GM12878 (cell line): ENCODE results near the gene FRK. TPM values are rescaled to one million over a fixed set of nuclear protein-coding genes. Genes with fewer than 3 reads are reported as not detected.

Experiments used
- ATAC-seq: fragments of 200-7000 bp; cut with Tn5 transposase; 3 replicates; pipeline ENCODE4 v1.9.1; 2020; ENCODE audit warnings: mild to moderate bottlenecking, moderate library complexity
- BruUV-seq: library from RNA; stranded (reverse); fragments of 400-500 nt; replicated peaks from 2 replicates; lab custom pipeline; 2021; lab: Mats Ljungman, UMichigan
- CTCF ChIA-PET: fragments of 300-600 bp; sonication (Branson Sonifier 250); formaldehyde crosslinking; extraction: SDS; loops from one replicate; lab custom pipeline; 2021; ENCODE audit warnings: inconsistent platforms; lab: Yijun Ruan, JAX
- POLR2A ChIA-PET: fragments of 350-600 bp; formaldehyde crosslinking; extraction: SDS; loops from one replicate; lab custom pipeline; 2021; ENCODE audit warnings: inconsistent platforms; lab: Charles Lee
- RAD21 ChIA-PET: fragments of 300-600 bp; sonication (Branson Sonifier 250); formaldehyde crosslinking; loops from one replicate; lab custom pipeline; 2023; ENCODE audit warnings: antibody characterized with exemption; ENCODE audit not compliant: unreplicated experiment; lab: Charles Lee
- SMC1A ChIA-PET: fragments of 300-600 bp; sonication (Branson Sonifier 250); formaldehyde crosslinking; loops from one replicate; lab custom pipeline; 2023; ENCODE audit not compliant: unreplicated experiment, uncharacterized antibody; lab: Charles Lee
- DNase-seq: peaks from one replicate; pipeline ENCODE4 v3.0.0-alpha.2; 2011; ENCODE audit warnings: low read depth, low spot score
- FAIRE-seq: peaks from 3 replicates; lab custom pipeline; 2011; peaks lifted over from hg19 to GRCh38; lab: Jason Lieb, UNC
- H2AFZ ChIP-seq: 2 replicates; pipeline ENCODE4 v1.6.0; 2011; ENCODE audit warnings: low read depth, low read length, control low read depth; ENCODE audit not compliant: control insufficient read depth
- H3K27ac ChIP-seq: 2 replicates; pipeline ENCODE4 v1.5.1; 2011; ENCODE audit warnings: control low read depth; ENCODE audit not compliant: control insufficient read depth, insufficient read depth
- H3K27me3 ChIP-seq, 2 experiments: replicated peaks in 1 of 2; 2 replicates each; pipeline versions ENCODE4 v1.6.0 to v1.6.1; 2011; ENCODE audit warnings: low read length in 1 of 2; ENCODE audit not compliant: control insufficient read depth in 2 of 2, insufficient read depth in 2 of 2
- H3K36me3 ChIP-seq, 2 experiments: 2 replicates each; pipeline ENCODE4 v1.5.1; 2011; ENCODE audit warnings: low read length in 1 of 2; ENCODE audit not compliant: control insufficient read depth in 2 of 2, insufficient read depth in 2 of 2
- H3K4me1 ChIP-seq: 2 replicates; pipeline ENCODE4 v1.6.1; 2011; ENCODE audit warnings: mild to moderate bottlenecking, low read length, moderate library complexity, mixed read lengths; ENCODE audit not compliant: control insufficient read depth, insufficient read depth
- H3K4me2 ChIP-seq: 2 replicates; pipeline ENCODE4 v1.6.0; 2011; ENCODE audit warnings: control low read depth; ENCODE audit not compliant: control insufficient read depth, insufficient read depth
- H3K4me3 ChIP-seq: fragments of 200-600 bp; sonication (generic); 2 replicates; pipeline ENCODE4 v1.5.1; 2016
- H3K79me2 ChIP-seq: 2 replicates; pipeline ENCODE4 v1.6.0; 2011; ENCODE audit warnings: low read length; ENCODE audit not compliant: control insufficient read depth, insufficient read depth
- H3K9ac ChIP-seq: 2 replicates; pipeline ENCODE4 v1.8.0; 2011; ENCODE audit warnings: low read length, control low read depth, mixed read lengths; ENCODE audit not compliant: control insufficient read depth, insufficient read depth
- H3K9me3 ChIP-seq: replicated peaks from 3 replicates; pipeline ENCODE4 v1.5.1; 2011; ENCODE audit warnings: mild to moderate bottlenecking, low read length; ENCODE audit not compliant: control insufficient read depth, insufficient read depth
- H4K20me1 ChIP-seq: 2 replicates; pipeline ENCODE4 v1.6.0; 2011; ENCODE audit not compliant: control insufficient read depth, insufficient read depth
- BACH1 ChIP-seq: fragments of 450-650 bp; IDR thresholded peaks from 2 replicates; pipeline ENCODE4 v1.6.1; 2017; ENCODE audit warnings: mild to moderate bottlenecking, borderline replicate concordance
- GATAD2B ChIP-seq: fragments of 450-650 bp; conservative IDR thresholded peaks from 2 replicates; pipeline ENCODE4 v1.6.1; 2017; ENCODE audit warnings: low read depth, mild to moderate bottlenecking, moderate library complexity
- JUNB ChIP-seq: IDR thresholded peaks from 2 replicates; pipeline ENCODE4 v1.6.1; 2016; ENCODE audit warnings: antibody characterized with exemption, mild to moderate bottlenecking
- JUND ChIP-seq: IDR thresholded peaks from 2 replicates; pipeline ENCODE4 v1.6.1; 2012; ENCODE audit warnings: low read depth, mild to moderate bottlenecking, low read length, improper control_type of control experiment, moderate library complexity
- MXI1 ChIP-seq: fragments of 150-350 bp; IDR thresholded peaks from 2 replicates; pipeline ENCODE4 v1.6.1; 2011; ENCODE audit warnings: low read depth, mild to moderate bottlenecking, inconsistent platforms, low read length, improper control_type of control experiment
- POLR2AphosphoS2 ChIP-seq: IDR thresholded peaks from 2 replicates; pipeline ENCODE4 v1.6.1; 2011; ENCODE audit warnings: low read depth, mild to moderate bottlenecking, low read length, improper control_type of control experiment, moderate library complexity
- SMC3 ChIP-seq: IDR thresholded peaks from 2 replicates; pipeline ENCODE4 v1.6.1; 2011; ENCODE audit warnings: low read length, improper control_type of control experiment, borderline replicate concordance
- SP1 ChIP-seq: IDR thresholded peaks from one replicate; pipeline ENCODE4 v1.6.1; 2011; ENCODE audit warnings: low read depth, low read length
- TCF3 ChIP-seq: IDR thresholded peaks from 2 replicates; pipeline ENCODE4 v1.6.1; 2012; ENCODE audit warnings: low read depth, mild to moderate bottlenecking, low read length, borderline replicate concordance; ENCODE audit not compliant: insufficient read depth
- ZBED1 ChIP-seq: IDR thresholded peaks from 2 replicates; pipeline ENCODE4 v1.6.1; 2016; ENCODE audit warnings: borderline replicate concordance
- ZNF207 ChIP-seq: fragments of 450-650 bp; IDR thresholded peaks from 2 replicates; pipeline ENCODE4 v1.6.1; 2014; ENCODE audit warnings: antibody characterized with exemption, mild to moderate bottlenecking, borderline replicate concordance
- WGBS: methylation state at CpG from one replicate; pipeline ENCODE4 v1.1.6; 2016; ENCODE audit warnings: low lambda C conversion rate; ENCODE audit not compliant: insufficient replicate concordance, insufficient coverage; ENCODE audit errors: missing lambda C conversion rate; 5-methylcytosine and 5-hydroxymethylcytosine counted together
- in situ Hi-C: fragments of 300-500 bp; cut with MboI; formaldehyde crosslinking; loops from 9 replicates; pipeline ENCODE4 v1.14.3; 2018; ENCODE audit warnings: mixed read lengths
- intact Hi-C: fragments of 100-400 bp; cut with micrococcal nuclease; formaldehyde crosslinking; loops from one replicate; pipeline ENCODE4 v1.14.2; 2022; ENCODE audit not compliant: unreplicated experiment
- polyA plus RNA-seq, 11 experiments: library from polyadenylated mRNA; depleted of rRNA in 4 of 11; unstranded in 6 of 11; stranded (reverse) in 5 of 11; fragments of >200 nt; fragmentation: Nextera tagmentation in 4 of 11; fragmentation: Illumina TruSeq in 1 of 11; extraction: Ambion mirVana in 4 of 11; extraction: Trizol in 1 of 11; gene quantifications; 1 replicate in 1 of 11; 2 replicates in 10 of 11; pipeline versions ENCODE4 v1.2.1 to v1.2.3, GENCODE V29; 2011 to 2016; ENCODE audit warnings: inconsistent platforms in 2 of 11, missing spikeins in 2 of 11, low read depth in 1 of 11
- total RNA-seq, 4 experiments: library from RNA; depleted of rRNA in 3 of 4; stranded (reverse); fragments of >200 nt in 3 of 4; fragmentation: Illumina TruSeq in 1 of 4; extraction: Trizol in 1 of 4; gene quantifications; 2 replicates each; pipeline versions ENCODE4 v1.2.1 to v1.2.3, GENCODE V29; 2013 to 2021
- TF ChIP-seq, protein P1 (sequence below): fragments of 150-350 bp; IDR thresholded peaks from 2 replicates; pipeline ENCODE4 v1.6.1; 2016; ENCODE audit warnings: low read depth, low read length
- TF ChIP-seq, protein P2 (sequence below): fragments of 450-650 bp; IDR thresholded peaks from 2 replicates; pipeline ENCODE4 v1.6.1; 2017; ENCODE audit warnings: low read depth, mild to moderate bottlenecking, moderate library complexity
- TF ChIP-seq, protein P3 (sequence below): fragments of 450-650 bp; IDR thresholded peaks from 2 replicates; pipeline ENCODE4 v1.6.1; 2017; ENCODE audit warnings: antibody characterized with exemption, mild to moderate bottlenecking, moderate library complexity
- TF ChIP-seq, protein P4 (sequence below): IDR thresholded peaks from 2 replicates; pipeline ENCODE4 v1.6.1; 2012; ENCODE audit warnings: low read length, inconsistent platforms

FRK gene
- total and polyA plus RNA-seq, 10 of the 15 experiments (the other 5 are each of a cell fraction or from before 2014, with no cell fraction given): 0.29 to 2.4 (median 1.2) TPM

DNA sequence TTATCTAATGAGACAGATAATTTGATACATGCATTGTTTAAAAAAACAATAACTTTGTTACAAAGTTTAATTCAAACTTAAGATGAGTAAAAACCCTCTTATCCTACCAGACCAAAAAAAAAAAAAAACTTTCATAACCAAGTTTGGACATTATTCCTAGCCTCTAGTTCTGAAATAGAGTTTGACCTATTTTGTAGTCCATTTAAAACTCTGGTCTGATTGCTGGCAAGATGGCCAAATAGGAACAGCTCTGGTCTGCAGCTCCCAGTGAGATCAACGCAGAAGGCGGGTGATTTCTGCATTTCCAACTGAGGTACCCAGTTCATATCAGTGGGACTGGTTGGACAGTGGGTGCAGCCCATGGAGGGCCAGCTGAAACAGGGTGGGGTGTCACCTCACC, 125.9 kb downstream of the FRK start (continued):
- no peak for TF ChIP-seq MXI1
- TF ChIP-seq POLR2AphosphoS2: no peak
- no peak for TF ChIP-seq ZNF207
- TF ChIP-seq, protein P1, sequence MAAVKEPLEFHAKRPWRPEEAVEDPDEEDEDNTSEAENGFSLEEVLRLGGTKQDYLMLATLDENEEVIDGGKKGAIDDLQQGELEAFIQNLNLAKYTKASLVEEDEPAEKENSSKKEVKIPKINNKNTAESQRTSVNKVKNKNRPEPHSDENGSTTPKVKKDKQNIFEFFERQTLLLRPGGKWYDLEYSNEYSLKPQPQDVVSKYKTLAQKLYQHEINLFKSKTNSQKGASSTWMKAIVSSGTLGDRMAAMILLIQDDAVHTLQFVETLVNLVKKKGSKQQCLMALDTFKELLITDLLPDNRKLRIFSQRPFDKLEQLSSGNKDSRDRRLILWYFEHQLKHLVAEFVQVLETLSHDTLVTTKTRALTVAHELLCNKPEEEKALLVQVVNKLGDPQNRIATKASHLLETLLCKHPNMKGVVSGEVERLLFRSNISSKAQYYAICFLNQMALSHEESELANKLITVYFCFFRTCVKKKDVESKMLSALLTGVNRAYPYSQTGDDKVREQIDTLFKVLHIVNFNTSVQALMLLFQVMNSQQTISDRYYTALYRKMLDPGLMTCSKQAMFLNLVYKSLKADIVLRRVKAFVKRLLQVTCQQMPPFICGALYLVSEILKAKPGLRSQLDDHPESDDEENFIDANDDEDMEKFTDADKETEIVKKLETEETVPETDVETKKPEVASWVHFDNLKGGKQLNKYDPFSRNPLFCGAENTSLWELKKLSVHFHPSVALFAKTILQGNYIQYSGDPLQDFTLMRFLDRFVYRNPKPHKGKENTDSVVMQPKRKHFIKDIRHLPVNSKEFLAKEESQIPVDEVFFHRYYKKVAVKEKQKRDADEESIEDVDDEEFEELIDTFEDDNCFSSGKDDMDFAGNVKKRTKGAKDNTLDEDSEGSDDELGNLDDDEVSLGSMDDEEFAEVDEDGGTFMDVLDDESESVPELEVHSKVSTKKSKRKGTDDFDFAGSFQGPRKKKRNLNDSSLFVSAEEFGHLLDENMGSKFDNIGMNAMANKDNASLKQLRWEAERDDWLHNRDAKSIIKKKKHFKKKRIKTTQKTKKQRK: no peak
- no peak for TF ChIP-seq JUND
- TF ChIP-seq GATAD2B: no peak

DNA sequence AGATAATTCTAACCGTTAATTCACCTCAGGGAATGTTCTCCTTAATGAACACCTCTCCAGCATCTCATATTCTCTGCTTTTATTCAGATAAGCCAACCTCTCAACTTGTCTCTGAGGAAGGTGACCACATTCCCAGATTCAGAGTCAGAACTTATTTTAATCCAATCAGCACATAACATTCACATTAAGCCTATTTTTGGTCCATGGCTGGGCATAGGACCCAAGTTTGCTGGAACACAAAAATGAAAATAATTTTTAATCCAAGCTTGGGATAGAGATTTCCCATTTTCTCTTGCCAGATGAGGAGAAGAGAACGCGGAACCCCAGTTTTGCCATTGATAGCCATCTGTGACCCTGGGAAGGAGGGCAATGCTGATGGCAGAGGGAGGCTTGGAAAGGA, 126.5 kb downstream of the FRK start:
- no peak for FAIRE-seq
- CTCF ChIA-PET: no interaction called here
- no peak for TF ChIP-seq SMC3
- no peak for TF ChIP-seq JUNB
- TF ChIP-seq, protein P2, sequence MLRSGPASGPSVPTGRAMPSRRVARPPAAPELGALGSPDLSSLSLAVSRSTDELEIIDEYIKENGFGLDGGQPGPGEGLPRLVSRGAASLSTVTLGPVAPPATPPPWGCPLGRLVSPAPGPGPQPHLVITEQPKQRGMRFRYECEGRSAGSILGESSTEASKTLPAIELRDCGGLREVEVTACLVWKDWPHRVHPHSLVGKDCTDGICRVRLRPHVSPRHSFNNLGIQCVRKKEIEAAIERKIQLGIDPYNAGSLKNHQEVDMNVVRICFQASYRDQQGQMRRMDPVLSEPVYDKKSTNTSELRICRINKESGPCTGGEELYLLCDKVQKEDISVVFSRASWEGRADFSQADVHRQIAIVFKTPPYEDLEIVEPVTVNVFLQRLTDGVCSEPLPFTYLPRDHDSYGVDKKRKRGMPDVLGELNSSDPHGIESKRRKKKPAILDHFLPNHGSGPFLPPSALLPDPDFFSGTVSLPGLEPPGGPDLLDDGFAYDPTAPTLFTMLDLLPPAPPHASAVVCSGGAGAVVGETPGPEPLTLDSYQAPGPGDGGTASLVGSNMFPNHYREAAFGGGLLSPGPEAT: no peak
- no peak for TF ChIP-seq BACH1
- no peak for TF ChIP-seq TCF3
- no peak for TF ChIP-seq ZBED1
- TF ChIP-seq, protein P3, sequence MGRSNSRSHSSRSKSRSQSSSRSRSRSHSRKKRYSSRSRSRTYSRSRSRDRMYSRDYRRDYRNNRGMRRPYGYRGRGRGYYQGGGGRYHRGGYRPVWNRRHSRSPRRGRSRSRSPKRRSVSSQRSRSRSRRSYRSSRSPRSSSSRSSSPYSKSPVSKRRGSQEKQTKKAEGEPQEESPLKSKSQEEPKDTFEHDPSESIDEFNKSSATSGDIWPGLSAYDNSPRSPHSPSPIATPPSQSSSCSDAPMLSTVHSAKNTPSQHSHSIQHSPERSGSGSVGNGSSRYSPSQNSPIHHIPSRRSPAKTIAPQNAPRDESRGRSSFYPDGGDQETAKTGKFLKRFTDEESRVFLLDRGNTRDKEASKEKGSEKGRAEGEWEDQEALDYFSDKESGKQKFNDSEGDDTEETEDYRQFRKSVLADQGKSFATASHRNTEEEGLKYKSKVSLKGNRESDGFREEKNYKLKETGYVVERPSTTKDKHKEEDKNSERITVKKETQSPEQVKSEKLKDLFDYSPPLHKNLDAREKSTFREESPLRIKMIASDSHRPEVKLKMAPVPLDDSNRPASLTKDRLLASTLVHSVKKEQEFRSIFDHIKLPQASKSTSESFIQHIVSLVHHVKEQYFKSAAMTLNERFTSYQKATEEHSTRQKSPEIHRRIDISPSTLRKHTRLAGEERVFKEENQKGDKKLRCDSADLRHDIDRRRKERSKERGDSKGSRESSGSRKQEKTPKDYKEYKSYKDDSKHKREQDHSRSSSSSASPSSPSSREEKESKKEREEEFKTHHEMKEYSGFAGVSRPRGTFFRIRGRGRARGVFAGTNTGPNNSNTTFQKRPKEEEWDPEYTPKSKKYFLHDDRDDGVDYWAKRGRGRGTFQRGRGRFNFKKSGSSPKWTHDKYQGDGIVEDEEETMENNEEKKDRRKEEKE: no peak
- TF ChIP-seq SP1: no peak
- TF ChIP-seq, protein P4, sequence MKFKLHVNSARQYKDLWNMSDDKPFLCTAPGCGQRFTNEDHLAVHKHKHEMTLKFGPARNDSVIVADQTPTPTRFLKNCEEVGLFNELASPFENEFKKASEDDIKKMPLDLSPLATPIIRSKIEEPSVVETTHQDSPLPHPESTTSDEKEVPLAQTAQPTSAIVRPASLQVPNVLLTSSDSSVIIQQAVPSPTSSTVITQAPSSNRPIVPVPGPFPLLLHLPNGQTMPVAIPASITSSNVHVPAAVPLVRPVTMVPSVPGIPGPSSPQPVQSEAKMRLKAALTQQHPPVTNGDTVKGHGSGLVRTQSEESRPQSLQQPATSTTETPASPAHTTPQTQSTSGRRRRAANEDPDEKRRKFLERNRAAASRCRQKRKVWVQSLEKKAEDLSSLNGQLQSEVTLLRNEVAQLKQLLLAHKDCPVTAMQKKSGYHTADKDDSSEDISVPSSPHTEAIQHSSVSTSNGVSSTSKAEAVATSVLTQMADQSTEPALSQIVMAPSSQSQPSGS: no peak

More for the DNA sequence above, 126.5 kb downstream of the FRK start:
- no peak overlapping the region for H3K4me3 ChIP-seq
- DNase-seq (no peak), ATAC-seq (no peak)
- ChIA-PET SMC1A (no interaction called here), RAD21 (no interaction called here), POLR2A (no interaction called here)
- BruUV-seq: no TSS peak
- no peak overlapping the region for H2AFZ ChIP-seq
- no peaks in the 10 kb centered on the region for H3K9me3 ChIP-seq
- no peaks in the 10 kb centered on the region for H3K79me2 ChIP-seq
- no peak overlapping the region for H3K27ac ChIP-seq
- no peaks in the 10 kb centered on the region for H3K36me3 ChIP-seq
- no peaks in the 10 kb centered on the region for H4K20me1 ChIP-seq
- intact Hi-C loops: no loop called here
- H3K4me2 ChIP-seq: no peak overlapping the region
- in situ Hi-C loops: no loop called here
- 97% methylated on average over 3 of the region's 3 CpGs for WGBS
- H3K4me1 ChIP-seq: no peaks in the 10 kb centered on the region
- H3K27me3 ChIP-seq: no peaks in the 10 kb centered on the region
- no peak overlapping the region for H3K9ac ChIP-seq
